Activated CD8-positive, alpha-beta T cell treated with anti-CD3 and anti-CD28 coated beads for 36 hours (primary cell): Measurements from ENCODE around the gene SERPINF2. TPM values are rescaled to one million over a fixed set of nuclear protein-coding genes. Genes with fewer than 3 reads are reported as not detected.
A peak's percentile ranks its signal among the peaks of the same experiment; 100 is the strongest.
"Not testable (repeated sequence)": the region's sequence is repeated elsewhere in the genome, so short reads cannot be mapped to it uniquely, and the experiment has no call there.

Experiments
- ATAC-seq: fragments of 200-7000 bp; cut with Tn5 transposase; one replicate; pipeline ENCODE4 v1.10.0; 2021; ENCODE audit warnings: mild to moderate bottlenecking, moderate library complexity
- CTCF ChIA-PET: fragments of 350-600 bp; sonication (Branson Sonifier 250); formaldehyde crosslinking; loops from one replicate; lab custom pipeline; 2021; ENCODE audit warnings: antibody characterized with exemption; lab: Charles Lee
- POLR2A ChIA-PET: fragments of 350-600 bp; sonication (Branson Sonifier 250); formaldehyde crosslinking; loops from one replicate; lab custom pipeline; 2021; ENCODE audit warnings: antibody characterized with exemption; lab: Charles Lee
- DNase-seq: peaks from one replicate; pipeline ENCODE4 v3.0.0-alpha.2; 2020
- H3K27ac Mint-ChIP-seq: one replicate; pipeline ENCODE4 v1.8.0; 2021; ENCODE audit warnings: mild to moderate bottlenecking, mixed read lengths
- H3K27me3 Mint-ChIP-seq: one replicate; pipeline ENCODE4 v1.8.0; 2021; ENCODE audit warnings: mixed read lengths
- H3K36me3 Mint-ChIP-seq: one replicate; pipeline ENCODE4 v1.8.0; 2021; ENCODE audit warnings: low read depth, mixed read lengths
- H3K4me1 Mint-ChIP-seq: one replicate; pipeline ENCODE4 v1.8.0; 2021; ENCODE audit warnings: low read depth, mixed read lengths
- H3K4me3 Mint-ChIP-seq: one replicate; pipeline ENCODE4 v1.8.0; 2021; ENCODE audit warnings: mild to moderate bottlenecking, moderate library complexity, mixed read lengths
- H3K9me3 Mint-ChIP-seq: one replicate; pipeline ENCODE4 v1.8.0; 2021; ENCODE audit warnings: mixed read lengths
- CTCF ChIP-seq: fragments of 200-600 bp; IDR thresholded peaks from one replicate; pipeline ENCODE4 v1.8.0; 2022; ENCODE audit warnings: antibody characterized with exemption, mild to moderate bottlenecking
- intact Hi-C: fragments of 100-400 bp; cut with micrococcal nuclease; formaldehyde crosslinking; loops from one replicate; pipeline ENCODE4 v1.10.0; 2022
- total RNA-seq, 2 experiments: library from RNA; stranded (reverse); gene quantifications; one replicate each; pipeline ENCODE4 v1.2.3, GENCODE V29; 2021

SERPINF2 gene
- total RNA-seq, 2 experiments from 2014 or later: 0.11 to 0.18 TPM

DNA sequence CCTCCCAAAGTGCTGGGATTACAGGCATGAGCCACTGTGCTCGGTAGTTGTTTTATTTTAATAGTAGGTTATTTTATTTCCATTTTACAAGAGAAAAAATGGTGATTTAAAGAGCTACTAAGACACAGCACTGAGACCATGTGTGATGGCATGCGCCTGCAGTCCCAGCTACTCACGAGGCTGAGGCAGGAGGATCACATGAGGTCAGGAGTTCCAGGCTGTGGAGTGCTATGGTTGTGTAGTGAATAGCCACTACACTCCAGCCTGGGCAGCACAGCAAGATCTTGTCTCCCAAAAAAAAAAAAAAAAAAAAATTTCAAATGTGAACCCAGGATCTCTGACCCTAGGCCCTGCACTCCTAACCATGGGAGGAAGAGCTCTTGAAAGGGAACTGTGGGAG lies 22.9 kb downstream of the SERPINF2 start:
- DNase-seq: no peak
- POLR2A ChIA-PET: interaction anchor here (0.8 to 0.9 kb wide), 2 partner anchors 14 to 48 kb away, joined by 3 to 5 read pairs; no protein-coding TSS in a partner anchor
- Mint-ChIP-seq H3K4me1 (peaks cover 50% of the 10 kb centered on the region), H3K9me3 (no peaks in the 10 kb centered on the region), H3K36me3 (peaks cover 3% of the 10 kb centered on the region), H3K4me3 (no peak overlapping the region), H3K27ac (no peak overlapping the region), H3K27me3 (no peaks in the 10 kb centered on the region)
- CTCF ChIA-PET: interaction anchor here (1.0 kb wide), 1 partner anchor 45 kb away, joined by 4 read pairs; no protein-coding TSS in a partner anchor
- intact Hi-C loops: no loop called here
- ATAC-seq: no peak
- TF ChIP-seq CTCF: no peak

DNA sequence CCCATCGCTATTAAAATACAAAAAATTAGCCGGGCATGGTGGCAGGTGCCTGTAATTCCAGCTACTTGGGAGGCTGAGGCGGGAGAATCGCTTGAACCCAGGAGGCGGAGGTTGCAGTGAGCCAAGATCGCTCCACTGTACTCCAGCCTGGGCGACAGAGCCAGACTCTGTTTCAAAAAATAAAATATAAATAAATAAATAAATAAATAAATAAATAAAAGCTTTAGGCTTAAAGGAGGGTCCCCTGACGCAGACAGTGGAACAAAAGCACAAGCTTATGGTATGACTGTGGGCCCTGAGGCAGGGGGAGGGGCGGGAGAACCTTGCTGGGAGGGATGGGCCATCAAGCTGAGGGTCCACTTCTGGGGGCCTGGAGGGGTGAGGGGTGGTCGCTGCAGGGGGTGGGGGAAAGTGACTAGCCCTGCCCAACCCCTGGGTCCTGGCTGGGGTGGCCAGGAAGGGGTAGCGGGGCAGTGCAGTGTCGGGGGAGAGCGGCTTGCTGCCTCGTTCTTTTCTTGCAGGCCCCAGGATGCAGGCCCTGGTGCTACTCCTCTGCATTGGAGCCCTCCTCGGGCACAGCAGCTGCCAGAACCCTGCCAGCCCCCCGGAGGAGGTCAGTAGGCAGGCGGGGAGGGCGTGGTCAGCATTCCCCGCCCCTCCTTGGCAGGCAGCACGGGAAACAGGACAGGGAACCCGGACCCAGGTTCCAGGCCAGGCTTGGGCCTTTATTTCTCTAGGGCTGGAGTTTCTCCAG lies 23.9 kb downstream of the SERPINF2 start:
- Mint-ChIP-seq H3K27ac (no peak overlapping the region), H3K36me3 (peaks cover 3% of the 10 kb centered on the region), H3K9me3 (no peaks in the 10 kb centered on the region), H3K4me1 (peaks cover 55% of the 10 kb centered on the region), H3K27me3 (no peaks in the 10 kb centered on the region), H3K4me3 (no peak overlapping the region)
- TF ChIP-seq CTCF: no peak
- intact Hi-C loops: no loop called here
- ATAC-seq (no peak), DNase-seq (no peak)
- ChIA-PET POLR2A (interaction anchor here (0.9 to 1.1 kb wide), 2 partner anchors 14 to 47 kb away, joined by 3 to 5 read pairs; no protein-coding TSS in a partner anchor), CTCF (interaction anchor here (0.9 to 1.0 kb wide), 2 partner anchors 15 to 46 kb away, joined by 3 to 4 read pairs; no protein-coding TSS in a partner anchor)

DNA sequence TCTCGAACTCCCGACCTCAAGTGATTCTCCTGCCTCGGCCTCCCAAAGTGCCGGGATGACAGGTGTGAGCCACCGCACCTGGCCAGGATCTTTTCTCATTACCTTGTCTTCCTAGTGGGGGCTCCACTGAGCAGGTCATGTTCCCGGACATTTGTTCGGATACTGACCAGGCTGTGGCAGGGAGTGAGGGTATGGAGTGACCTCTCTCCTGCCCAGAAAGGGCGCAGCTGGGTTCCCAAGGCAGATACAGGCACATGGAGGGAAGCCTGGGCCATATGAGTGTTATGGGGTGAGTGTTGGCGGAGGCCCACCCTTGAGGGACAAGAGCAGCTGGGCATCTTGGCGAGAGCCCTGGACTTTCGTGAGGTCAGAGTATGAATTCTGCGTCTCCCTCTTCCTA lies 24.7 kb downstream of the SERPINF2 start:
- ChIA-PET POLR2A (no interaction called here), CTCF (interaction anchor here (0.9 to 3.1 kb wide), 3 partner anchors 15 to 137 kb away, joined by 3 to 16 read pairs (median 3); no protein-coding TSS in a partner anchor)
- Mint-ChIP-seq H3K27me3 (no peaks in the 10 kb centered on the region), H3K4me1 (peaks cover 47% of the 10 kb centered on the region), H3K27ac (peak overlapping the region; percentile 45), H3K4me3 (no peak overlapping the region), H3K36me3 (peaks cover 3% of the 10 kb centered on the region), H3K9me3 (no peaks in the 10 kb centered on the region)
- no peak for ATAC-seq
- no peak for TF ChIP-seq CTCF
- DNase-seq: no peak
- intact Hi-C loops: no loop called here

DNA sequence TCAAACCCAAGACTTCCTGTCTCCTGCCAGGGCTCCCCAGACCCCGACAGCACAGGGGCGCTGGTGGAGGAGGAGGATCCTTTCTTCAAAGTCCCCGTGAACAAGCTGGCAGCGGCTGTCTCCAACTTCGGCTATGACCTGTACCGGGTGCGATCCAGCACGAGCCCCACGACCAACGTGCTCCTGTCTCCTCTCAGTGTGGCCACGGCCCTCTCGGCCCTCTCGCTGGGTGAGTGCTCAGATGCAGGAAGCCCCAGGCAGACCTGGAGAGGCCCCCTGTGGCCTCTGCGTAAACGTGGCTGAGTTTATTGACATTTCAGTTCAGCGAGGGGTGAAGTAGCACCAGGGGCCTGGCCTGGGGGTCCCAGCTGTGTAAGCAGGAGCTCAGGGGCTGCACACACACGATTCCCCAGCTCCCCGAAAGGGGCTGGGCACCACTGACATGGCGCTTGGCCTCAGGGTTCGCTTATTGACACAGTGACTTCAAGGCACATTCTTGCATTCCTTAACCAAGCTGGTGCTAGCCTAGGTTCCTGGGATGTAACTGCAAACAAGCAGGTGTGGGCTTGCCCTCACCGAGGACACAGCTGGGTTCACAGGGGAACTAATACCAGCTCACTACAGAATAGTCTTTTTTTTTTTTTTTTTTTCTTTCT lies 27.3 kb downstream of the SERPINF2 start:
- DNase-seq (peak; percentile 57), ATAC-seq (peak; percentile 67)
- Mint-ChIP-seq H3K27me3 (no peaks in the 10 kb centered on the region), H3K27ac (peak overlapping the region; percentile 86), H3K9me3 (no peaks in the 10 kb centered on the region), H3K4me1 (peaks cover 27% of the 10 kb centered on the region), H3K4me3 (peak overlapping the region; percentile 72), H3K36me3 (peaks cover 1% of the 10 kb centered on the region)
- intact Hi-C loops: loop anchor here (10.0 kb wide), 1 partner anchor 45 kb away; the partner anchor contains the start of gene WDR81
- TF ChIP-seq CTCF: no peak
- POLR2A ChIA-PET: interaction anchor here (1.0 to 1.7 kb wide), 7 partner anchors 14 to 101 kb away, joined by 3 to 6 read pairs (median 3); partner anchors contain the start of gene WDR81
- CTCF ChIA-PET: interaction anchor here (0.6 to 3.1 kb wide), 6 partner anchors 10 to 96 kb away, joined by 3 to 16 read pairs (median 3); no protein-coding TSS in a partner anchor

DNA sequence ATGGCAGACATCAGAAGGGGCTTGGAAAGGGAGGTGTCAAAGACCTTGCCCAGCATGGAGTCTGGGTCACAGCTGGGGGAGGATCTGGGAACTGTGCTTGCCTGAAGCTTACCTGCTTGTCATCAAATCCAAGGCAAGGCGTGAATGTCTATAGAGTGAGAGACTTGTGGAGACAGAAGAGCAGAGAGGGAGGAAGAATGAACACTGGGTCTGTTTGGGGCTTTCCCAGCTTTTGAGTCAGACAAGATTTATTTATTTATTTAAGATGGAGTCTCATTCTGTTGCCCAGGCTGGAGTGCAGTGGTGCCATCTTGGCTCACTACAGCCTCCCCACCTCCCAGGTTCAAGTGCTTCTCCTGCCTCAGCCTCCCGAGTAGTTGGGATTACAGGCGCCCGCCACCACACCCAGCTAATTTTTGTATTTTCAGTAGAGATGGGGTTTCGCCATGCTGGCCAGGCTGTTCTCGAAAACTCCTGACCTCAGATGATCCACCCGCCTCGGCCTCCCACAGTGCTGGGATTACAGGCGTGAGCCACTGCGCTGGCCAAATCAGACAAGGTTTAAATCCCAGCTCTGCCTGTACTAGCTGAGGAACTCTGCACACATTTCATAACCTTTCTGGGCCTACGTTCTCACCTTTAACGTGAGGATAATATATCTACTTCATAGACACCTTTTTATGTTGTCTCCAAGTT lies 30.5 kb downstream of the SERPINF2 start:
- CTCF ChIA-PET: interaction anchor here (0.8 to 2.8 kb wide), 6 partner anchors 9 to 253 kb away, joined by 3 to 11 read pairs (median 3); partner anchors contain the start of gene RILP
- not testable (repeated sequence) for H3K9me3 Mint-ChIP-seq, H3K27me3 Mint-ChIP-seq, H3K36me3 Mint-ChIP-seq, DNase-seq, H3K4me3 Mint-ChIP-seq, ATAC-seq
- POLR2A ChIA-PET: interaction anchor here (0.7 to 1.4 kb wide), 4 partner anchors 9 to 90 kb away, joined by 3 to 5 read pairs (median 4); no protein-coding TSS in a partner anchor
- peak overlapping the region; percentile 80 for H3K27ac Mint-ChIP-seq
- intact Hi-C loops: loop anchor here (10.0 kb wide), 1 partner anchor 48 kb away; the partner anchor contains the start of gene WDR81
- peaks cover 22% of the 10 kb centered on the region for H3K4me1 Mint-ChIP-seq
